HG02970 (cell line): ENCODE data around the gene DGKB.

Experiments used
- ATAC-seq: cut with Tn5 transposase; IDR thresholded peaks from one replicate; pipeline ENCODE4 v1.9.1; 2021; ENCODE audit warnings: mild to moderate bottlenecking, moderate library complexity, moderate number of reproducible peaks; ENCODE audit not compliant: unreplicated experiment, low FRiP score

The DGKB gene

DNA sequence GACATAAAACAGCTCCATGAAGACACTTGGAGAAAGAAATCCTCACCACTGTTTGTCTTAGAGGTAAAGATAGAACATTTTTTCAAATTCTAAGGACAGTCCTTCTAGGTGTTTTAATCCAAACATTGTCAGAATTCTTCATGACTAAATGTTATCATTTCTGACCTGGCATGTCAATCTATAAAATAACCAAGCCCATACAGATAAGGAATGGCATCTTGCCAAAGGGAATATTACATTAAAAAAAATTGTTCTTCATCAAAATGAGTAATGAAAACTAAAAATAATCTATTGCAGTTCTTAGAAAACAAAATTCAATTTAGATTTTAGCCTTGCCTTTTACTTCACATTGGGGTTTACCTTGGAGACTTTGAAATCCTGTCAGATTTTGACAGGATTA lies 33.6 kb downstream of the DGKB start:
- ATAC-seq = no peak

DNA sequence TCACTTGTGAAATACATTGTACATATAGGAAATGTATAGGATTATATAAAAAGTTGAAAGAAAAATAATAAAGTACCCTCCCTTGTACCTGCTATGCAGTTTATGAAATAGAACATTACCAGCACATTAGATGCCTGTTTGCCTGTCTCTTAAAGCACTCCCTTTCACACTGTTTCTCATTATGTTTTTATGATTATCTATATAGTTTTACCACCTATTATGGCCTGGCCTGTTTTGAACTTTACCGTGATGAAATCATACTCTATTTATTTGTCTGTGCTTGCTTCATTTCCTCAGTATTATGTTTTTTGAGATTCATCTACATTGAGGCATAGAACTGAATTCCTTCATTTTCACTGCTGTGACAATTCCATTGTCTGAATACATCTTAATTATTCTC lies 41.1 kb downstream of the DGKB start:
- no peak for ATAC-seq

DNA sequence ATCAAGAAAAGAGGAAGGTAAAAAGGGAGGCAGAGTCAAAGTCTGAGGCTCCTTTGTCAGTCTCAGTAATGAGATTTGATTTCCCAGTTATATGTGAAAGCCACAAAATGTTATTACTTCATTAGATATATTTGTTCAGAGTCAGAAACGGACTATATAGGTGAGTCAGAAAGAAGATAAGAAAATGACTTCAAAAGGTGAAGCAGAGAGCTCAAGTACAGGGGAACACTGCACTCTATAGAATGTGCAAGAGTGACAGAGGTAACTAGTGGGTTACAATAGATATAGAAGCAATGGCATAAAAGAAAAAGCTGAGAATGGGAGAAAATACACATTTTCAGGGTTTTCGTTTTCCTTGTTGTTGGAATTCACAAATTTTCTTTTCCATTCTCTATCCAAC lies 43.3 kb downstream of the DGKB start:
- ATAC-seq = no peak

DNA sequence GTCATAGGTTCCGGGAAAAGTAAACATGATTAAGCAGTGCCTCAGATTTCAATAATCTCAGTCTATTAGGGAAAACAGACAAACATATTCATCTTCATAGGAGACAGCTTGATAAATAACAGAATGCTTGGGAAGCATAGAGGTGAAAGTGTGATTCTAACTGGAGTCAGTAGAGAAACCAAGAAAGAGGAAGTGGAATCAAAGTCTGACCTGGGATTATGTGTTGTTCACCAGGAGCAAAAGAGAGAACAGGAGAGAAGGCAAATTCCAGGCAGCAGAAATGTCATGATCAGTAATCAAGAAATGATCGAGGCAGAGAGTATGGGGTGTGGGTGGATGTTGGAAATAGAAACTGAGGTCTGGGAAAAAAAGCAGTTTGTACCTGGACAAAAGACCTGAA lies 43.7 kb downstream of the DGKB start:
- no peak for ATAC-seq

DNA sequence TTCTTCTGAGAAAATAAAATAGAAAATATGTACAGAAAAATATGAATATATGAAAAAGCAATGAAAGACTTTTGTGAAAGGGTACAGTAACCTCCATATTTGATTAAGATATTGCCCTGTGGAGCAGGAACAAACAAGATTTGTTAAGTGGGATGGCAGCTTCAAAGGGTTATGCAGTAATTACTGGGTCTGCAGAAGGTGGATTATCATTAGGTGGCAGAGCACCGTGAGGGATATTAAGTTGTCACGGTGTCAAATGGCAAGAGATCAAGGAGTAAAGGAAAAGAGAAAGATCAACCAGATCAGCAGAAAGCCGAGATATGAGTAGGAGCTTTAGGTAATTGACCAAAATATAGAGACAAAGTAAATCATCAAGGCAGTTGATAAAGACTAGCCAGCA lies 44.1 kb downstream of the DGKB start:
- no peak for ATAC-seq

DNA sequence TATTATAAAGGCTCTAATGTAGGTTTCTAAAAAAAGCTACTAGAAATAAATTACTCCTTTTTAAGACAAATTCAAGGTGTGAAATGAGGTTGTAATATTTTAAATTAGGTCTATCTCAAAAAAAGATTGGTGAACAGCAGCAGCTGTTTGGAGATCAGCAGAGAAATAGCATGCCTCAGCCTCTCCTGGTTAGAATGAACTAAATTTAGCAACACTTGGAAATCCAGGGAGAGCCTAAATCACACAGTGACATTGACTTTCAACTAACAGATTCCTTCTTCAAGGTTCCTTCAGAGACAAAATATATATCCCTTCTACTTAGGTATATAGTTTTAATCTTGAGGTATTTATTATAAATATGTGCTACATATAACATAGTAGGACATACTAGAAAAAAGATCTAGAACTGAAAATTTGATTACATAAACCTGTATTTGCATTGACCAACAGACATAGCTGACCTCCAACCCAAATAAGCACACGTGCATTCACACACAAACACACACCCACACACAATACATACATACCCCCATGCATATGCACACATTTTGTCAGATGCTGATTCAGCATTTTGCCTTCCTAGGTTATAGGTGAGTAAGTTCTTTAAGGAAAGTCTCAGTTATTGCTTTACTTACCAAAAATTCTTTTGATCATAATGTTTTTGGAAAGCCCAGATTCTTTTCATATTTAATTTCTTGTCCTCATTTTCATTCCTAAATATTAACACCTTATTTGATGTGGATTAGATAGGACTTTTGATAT lies 47.3 kb downstream of the DGKB start:
- ATAC-seq = no peak

DNA sequence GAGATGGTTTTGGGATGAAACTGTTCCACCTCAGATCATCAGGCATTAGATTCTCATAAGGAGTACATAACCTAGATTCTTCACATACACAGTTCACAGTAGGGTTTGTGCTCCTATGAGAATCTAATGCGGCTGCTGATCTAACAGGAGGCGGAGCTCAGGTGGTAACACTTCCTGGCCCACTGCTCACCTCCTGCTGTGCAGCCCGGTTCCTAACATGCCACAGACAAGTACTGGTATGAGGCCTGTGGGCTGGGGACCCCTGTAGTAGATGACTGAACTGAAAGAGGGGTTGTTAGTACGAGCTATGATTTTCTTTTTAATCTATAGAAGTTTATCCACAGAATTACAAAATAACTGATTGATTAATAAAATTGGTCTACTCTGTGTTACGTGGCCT lies 48.1 kb downstream of the DGKB start:
- no peak for ATAC-seq

DNA sequence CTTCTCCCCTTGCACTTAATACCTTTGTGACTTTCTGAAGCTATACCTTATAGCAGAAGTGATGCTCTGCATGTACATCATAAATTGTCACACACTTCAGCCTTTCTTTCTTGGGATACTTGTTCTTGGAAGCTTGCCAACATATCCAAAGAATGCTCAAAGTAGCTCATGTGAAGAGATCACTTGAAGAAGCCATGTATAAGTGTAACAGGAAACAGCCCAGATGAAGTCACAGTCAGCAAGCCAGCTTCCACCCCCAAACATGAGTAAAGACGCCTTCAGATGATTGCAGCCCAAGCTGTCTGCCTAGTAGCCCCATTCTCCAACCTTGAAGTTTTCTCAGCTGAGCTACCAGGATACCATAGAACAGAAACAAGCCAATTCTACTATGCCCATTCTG lies 50.9 kb downstream of the DGKB start:
- no peak for ATAC-seq

DNA sequence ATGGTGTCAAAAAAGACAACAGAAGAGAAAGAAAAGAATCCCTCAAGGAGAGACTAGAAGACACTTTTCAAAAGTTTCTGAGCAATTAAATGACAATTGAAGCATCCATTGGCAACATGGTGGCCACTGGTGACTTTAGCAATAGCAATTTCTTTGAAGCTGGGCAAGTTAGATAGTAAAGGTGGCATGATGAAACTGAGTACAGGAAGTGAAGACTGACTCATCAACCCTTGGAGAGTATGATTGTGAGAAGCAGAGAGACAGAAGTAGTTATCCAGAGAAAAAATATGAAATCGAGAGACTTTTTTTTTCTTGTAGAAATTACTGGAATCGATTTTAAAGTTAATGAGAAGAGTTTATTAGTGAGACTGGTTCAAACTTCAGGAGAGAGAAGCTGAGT lies 52.5 kb downstream of the DGKB start:
- no peak for ATAC-seq

DNA sequence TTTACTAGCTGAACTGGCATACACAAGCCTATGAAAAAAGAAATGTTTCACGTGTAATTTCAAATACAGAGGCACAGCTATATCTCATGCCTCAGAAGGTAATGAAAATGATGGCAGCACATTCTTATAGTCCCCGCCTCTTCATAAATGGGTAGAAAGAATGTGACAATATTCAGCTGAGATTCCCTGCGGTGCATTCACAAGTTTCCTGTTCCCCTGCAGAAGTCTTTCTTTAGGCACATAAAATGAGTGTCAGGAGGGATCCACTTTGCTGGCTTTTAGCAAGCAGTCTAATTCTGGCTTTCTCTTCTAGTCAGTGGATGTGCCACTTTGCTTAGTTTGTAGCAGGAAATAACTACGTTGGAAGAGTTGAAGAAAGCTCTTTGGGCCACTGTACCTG lies 56.1 kb downstream of the DGKB start:
- ATAC-seq = no peak

DNA sequence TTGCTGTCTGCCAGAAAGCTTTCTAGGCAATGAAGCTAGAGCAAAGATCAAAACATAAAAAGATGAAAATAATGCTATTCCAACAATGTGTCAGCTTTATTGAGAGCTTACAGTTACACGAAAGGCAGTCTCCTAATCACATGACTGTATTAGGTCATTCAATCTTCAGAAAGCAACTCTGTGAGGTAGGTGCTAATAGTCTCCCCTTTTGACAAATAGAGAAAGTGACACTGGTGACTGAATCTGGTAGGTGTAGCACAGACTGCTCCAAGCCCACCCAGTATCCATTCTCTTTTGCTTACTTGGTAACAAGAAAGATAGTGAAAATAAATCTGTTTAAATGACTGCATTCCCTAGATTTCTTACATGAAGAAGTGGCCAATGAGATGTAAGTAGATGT lies 58.8 kb downstream of the DGKB start:
- ATAC-seq = no peak

DNA sequence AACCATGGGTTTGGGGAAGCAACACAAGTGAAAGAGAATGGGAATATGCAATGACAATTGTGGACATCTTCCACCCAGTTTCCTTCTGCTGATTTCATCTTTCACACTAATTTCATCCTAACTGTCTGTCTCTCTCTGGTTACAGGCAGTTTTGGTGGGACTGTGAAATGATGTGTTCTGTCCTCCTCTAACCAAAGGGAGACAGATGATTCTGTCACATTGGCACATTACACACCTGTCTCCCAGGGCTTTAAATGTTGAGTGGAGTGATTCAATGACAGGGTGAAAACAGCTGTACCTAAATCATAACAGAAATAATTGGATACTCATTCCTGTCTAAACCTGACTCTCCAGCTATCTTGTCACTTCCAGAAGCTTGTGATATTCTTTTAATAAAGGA lies 60.0 kb downstream of the DGKB start:
- no peak for ATAC-seq

DNA sequence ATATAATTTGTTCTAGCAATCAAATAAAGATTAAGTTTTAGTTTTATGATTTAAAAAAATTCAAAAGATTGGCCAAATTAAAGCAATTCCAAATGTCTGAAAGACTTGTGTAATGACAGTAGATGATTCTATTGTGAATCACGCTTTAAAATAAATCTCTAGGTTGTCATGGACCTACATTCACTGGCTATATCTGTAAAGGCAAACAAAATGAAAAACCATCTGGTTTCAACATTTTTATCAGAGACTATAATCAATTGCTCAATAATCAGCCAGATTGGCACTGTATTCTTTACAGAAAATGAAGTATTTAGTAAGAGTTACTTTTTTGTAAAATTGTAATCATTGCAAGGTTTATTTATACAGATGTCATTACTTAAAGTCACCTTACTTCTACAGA lies 60.7 kb downstream of the DGKB start:
- ATAC-seq = no peak

DNA sequence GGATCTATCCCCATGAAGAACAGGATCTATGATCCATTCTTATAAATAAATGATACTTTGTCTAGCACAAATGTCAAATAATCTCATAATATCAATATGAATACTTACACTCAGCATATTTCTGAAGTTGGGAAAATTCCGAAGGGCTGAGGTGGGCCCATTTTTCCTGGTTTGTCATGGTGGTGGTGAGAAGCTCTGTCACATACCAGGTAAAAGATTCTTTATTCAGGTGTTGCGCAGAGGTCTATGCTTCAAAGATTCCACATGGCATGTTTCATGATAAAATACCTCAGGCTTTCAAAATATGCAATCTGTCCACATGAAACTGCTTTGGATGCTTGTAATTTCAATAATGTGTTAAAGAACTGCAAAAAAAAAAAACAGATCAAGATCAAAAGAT lies 61.5 kb downstream of the DGKB start:
- no peak for ATAC-seq

DNA sequence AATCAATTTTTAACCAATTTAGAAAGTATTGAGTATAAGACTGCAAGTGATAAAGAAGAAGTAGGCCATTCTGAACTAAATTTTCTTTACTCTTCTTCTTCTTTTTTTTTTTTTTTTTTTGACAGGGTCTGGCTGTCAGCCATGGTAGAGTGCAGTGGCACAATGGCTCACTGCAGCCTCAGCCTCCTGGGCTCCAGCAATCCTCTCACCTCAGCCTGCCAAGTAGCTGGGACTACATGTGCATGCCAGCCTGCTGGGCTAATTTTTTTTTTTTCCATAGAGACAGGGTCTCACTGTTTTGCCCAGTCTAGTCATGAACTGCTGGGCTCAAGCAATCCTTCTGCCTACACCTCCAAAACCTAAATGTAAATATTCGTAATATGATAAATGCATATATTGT lies 63.2 kb downstream of the DGKB start:
- no peak for ATAC-seq

DNA sequence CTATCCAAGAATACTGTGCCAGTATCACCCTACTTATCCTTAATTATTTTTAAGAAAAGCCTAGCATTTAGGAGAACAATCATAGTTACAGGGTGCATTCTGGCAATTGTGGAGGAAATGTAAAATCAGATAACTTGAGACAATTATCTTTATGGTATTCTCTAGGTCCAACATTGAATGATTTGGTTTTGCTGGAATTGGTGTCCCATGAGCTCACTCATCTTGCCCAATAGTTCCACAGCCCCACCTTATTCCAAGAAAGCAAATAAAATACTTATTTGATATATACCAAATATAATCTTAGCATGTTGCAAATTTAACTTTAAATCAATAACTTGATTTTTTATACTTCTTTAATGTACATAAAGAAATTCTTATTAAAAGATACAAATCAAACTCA lies 65.3 kb downstream of the DGKB start:
- no peak for ATAC-seq

DNA sequence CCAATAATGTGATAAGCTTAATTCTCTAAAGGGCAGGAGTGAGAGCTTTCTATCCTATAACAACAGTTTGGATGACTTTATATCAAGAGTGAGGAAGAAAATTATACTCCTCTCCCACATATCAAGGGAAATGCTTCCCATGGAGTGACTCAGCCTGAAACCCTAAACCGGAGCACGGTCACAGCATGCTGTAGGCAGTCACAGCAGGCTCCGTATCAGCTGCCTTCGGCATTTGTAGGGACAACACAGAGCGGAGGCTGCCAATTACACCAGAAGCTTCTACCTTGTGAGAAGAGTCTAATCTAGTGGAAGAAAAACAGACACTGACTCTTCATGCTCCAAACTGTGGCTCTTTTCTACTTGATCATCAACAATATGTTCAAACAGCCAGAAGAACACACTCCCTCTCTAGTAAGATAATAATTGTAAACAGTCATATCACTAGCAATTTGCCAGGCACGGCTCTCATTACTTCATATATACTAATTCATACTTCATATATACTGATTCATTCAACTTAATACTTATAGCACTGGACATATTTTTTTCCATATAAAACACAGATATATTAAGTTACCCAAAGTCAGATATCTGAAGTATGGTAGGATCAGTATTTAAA lies 65.9 kb downstream of the DGKB start:
- ATAC-seq = no peak

DNA sequence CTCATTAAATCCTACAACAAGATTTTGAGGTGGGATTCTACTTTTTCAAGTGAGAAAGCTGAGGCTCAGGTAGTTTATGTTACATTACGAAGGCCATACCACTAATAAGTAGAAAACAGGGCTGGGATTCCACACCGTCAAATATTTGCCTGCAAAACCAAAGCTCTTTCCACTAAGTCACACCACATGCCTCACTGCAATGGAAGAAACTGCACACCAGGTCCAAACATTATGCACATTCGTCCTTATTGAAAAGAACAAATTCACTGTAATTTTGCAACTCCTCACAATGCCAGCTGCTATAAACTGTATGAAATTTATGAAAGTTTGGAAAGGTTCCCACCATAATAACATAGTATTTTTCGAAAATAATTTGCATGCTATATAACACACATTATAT lies 66.5 kb downstream of the DGKB start:
- no peak for ATAC-seq

DNA sequence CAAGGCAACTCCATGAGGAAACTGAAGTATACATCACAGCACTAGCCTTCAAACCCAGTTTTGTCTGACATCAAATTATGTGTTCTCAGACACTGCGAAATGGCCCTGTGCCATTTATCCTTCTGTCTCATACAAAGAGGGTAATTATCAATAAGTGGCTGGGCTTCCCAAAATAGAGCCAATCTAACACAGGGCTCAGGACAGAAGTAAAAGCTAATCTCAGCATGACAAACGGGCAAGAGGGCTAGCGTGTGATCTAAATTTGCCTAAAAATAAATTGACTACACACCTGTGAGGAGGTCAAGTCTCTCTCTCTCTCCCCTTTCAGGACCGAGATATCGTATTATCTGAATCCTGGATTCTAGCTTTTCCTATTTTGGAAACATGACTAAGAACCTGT lies 67.2 kb downstream of the DGKB start:
- no peak for ATAC-seq

DNA sequence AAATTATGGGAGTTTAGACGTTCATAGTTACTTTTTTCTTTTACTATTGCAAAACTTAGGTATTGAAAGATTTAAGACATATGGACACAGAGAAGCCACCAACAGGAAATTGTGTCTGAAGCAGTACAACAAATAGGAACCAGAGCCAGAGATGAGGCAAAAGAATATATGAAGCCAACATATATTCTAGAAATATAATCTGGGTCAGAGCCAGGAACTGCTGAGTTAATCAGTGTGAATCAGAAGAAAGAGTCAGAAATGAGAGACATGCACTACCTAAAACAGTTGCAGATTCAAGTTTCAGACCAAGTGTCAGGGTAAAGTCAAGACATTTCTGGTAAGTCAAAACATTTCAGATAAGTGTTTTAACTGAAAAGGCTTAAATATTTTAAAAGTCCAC lies 67.7 kb downstream of the DGKB start:
- no peak for ATAC-seq

DNA sequence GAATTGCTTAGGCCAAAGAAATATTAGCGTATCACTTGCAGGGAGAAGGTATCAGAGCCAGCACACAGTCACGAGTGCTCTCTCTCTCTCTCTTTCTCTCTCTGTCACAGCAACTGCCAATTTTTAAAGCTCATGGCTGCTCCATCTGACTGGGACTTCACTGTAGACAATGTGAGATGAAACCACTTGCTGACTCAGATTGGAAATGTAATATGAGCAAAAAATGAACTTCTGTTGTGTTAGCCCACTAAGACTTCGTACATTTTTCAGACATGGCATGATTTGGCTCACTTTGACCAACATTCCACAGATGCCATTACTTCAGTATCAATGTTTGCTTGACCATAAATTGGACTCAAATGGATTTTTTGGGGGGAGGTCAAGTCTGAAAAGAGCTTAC lies 68.1 kb downstream of the DGKB start:
- no peak for ATAC-seq

DNA sequence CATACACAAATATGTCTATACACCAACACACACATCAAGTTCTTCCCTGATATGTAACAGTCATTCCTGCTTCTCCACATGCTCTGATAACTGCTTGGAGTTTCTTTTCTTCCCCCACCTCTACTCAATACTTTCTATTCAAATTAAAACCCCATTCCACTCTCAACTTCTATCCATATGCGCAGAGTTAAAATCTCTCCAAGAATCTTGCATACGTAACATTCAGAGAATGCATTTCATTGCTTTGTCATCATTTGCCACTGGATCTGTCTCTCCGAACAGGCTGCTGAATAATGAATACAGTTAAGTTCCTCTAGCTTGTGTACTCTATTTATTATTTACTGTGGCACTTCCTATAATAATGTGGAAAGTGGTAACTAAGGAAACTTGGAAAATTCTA lies 68.8 kb downstream of the DGKB start:
- ATAC-seq = no peak

DNA sequence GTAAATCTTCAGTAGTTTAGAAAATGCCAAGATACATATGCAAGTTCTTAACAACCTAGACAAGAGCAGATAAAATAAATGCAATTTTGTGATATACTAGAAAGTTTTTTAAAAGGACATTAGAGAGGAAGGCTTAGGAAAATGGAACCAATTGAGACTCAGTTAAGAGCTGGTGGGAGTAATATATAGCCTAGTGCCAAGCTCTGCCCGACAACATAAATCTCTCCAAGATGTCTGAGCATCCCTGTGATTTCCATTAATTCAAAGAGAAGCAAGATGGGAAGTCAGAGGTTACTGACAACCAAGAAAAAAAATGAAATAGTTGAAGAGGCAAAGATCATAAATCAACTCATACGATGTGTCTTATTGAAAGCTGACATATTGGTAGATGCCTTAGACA lies 74.5 kb downstream of the DGKB start:
- no peak for ATAC-seq
